Measurements from ENCODE around the gene DCAF11.

DCAF11 gene

GRCh38 chr14:24130717-24131548 is 16.4 kb downstream of the DCAF11 start:
- TF ChIP-seq, protein P1, sequence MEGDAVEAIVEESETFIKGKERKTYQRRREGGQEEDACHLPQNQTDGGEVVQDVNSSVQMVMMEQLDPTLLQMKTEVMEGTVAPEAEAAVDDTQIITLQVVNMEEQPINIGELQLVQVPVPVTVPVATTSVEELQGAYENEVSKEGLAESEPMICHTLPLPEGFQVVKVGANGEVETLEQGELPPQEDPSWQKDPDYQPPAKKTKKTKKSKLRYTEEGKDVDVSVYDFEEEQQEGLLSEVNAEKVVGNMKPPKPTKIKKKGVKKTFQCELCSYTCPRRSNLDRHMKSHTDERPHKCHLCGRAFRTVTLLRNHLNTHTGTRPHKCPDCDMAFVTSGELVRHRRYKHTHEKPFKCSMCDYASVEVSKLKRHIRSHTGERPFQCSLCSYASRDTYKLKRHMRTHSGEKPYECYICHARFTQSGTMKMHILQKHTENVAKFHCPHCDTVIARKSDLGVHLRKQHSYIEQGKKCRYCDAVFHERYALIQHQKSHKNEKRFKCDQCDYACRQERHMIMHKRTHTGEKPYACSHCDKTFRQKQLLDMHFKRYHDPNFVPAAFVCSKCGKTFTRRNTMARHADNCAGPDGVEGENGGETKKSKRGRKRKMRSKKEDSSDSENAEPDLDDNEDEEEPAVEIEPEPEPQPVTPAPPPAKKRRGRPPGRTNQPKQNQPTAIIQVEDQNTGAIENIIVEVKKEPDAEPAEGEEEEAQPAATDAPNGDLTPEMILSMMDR (IDR thresholded peaks at IDR 0.05), result no peak

DNA sequence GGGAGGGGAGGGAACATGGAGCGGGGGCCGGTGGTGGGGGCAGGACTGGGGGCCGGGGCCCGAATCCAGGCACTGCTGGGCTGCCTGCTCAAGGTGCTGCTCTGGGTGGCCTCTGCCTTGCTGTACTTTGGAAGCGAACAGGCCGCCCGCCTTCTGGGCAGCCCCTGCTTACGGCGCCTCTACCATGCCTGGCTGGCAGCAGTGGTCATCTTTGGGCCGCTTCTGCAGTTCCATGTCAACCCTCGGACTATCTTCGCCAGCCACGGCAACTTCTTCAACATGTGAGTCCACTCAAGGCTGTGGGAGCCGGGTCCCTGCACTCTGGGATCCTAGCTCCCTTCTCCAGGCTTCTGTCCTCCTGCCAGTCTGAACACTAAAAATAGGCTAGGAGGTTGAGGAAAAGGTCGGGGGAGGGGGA is 17.0 kb downstream of the DCAF11 start:
- TF ChIP-seq, protein P1 (IDR thresholded peaks at IDR 0.05), result no peak

- TF ChIP-seq, protein P1 (IDR thresholded peaks at IDR 0.05), result no peak
These were observed 17.6 kb downstream of the DCAF11 start for GRCh38 chr14:24132061-24132685.

- TF ChIP-seq, protein P1 (IDR thresholded peaks at IDR 0.05), result no peak
These were observed 18.4 kb downstream of the DCAF11 start for GRCh38 chr14:24132976-24133375.

DNA sequence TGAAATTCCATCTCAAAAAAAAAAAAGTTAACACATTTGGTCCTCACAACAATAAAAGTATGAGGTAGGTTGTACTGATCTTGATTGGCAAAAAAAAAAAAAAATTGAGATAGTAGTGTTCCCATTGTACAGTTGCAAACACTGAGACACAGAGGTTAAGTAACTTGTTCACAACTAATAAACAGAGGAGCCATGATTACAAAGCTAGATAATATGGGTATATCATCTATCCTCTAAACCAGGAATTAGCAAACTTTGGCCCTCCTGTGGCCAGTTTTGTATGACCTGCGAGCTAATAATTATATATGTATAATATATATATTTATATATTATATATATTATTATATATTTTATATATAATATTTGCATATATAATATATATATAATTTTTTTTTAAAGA is 19.2 kb downstream of the DCAF11 start:
- TF ChIP-seq, protein P1 (IDR thresholded peaks at IDR 0.05), result no peak

GRCh38 chr14:24135584-24135833 is 20.9 kb downstream of the DCAF11 start:
- TF ChIP-seq, protein P1 (IDR thresholded peaks at IDR 0.05), result no peak

DNA sequence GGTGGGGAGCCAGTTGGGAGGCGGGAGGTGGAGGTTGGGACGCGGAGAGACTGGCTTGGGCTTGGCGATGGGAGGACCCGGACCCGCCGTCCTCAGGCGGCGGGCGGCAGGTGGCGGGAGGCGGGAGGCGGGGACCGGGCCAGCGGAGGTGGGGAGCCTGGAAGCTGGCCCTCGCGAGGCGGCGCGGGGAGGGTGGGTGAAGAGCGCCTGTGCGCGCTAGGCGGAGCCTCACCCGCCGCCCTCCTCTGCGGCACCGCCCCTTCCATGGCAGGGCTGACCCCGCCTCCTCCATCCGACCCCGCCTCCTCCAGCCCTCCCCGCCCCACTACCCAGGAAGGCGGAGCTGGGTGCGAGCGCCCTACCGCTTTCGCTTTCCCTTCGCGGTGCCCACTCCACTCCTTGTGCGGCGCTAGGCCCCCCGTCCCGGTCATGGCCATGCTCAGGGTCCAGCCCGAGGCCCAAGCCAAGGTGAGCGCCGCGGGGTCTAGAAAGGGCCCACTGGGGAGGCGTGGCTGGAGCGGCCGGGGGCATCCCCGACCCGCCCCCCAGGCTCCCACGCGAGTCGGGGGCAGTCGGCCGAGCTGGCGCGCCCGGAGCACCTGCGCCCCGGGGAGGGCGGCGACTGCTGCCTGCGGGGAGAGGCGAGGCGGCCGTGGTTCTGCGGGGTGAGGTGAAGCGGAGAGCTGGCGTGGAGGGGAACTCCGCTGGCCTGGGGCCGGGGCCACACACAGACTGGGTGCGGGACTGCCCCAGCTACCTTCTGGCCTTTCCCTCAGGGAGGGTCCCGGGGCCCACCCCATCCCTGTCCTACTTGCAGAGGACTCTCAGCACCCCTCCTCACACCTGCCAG is 21.5 kb downstream of the DCAF11 start, which contains the start of gene PSME1:
Gene PSME1, plus strand, starts transcription at position 361 of the 850 bp plus-strand sequence. Its CDS starts 69 bp downstream, at position 430.
- TF ChIP-seq, protein P1 (IDR thresholded peaks at IDR 0.05), result no peak
